Ascending aorta (tissue), 2 donors: ENCODE results near the gene PDZD2. TPM values are rescaled to one million over a fixed set of nuclear protein-coding genes. Genes with fewer than 3 reads are reported as not detected.

Experiments
- DNase-seq, 2 donors: peaks; one replicate each; pipeline ENCODE4 v3.0.0-alpha.2; 2019; ENCODE audit warnings: low spot score in 2 of 2
- H3K27ac ChIP-seq, 2 donors: fragments of 200-600 bp; sonication (generic); one replicate each; pipeline ENCODE4 v1.5.1; 2016 to 2017; ENCODE audit warnings: mild to moderate bottlenecking in 1 of 2
- H3K27me3 ChIP-seq: fragments of 200-600 bp; sonication (generic); one replicate; pipeline ENCODE4 v1.5.1; 2017
- H3K36me3 ChIP-seq, 2 donors: fragments of 200-600 bp; sonication (generic); one replicate each; pipeline ENCODE4 v1.5.1; 2016
- H3K4me1 ChIP-seq, 2 donors: fragments of 200-600 bp; sonication (generic); one replicate each; pipeline ENCODE4 v1.5.1; 2016 to 2017; ENCODE audit warnings: mild to moderate bottlenecking in 1 of 2
- H3K4me3 ChIP-seq, 2 donors: fragments of 200-600 bp; sonication (generic); one replicate each; pipeline ENCODE4 v1.5.1; 2016 to 2017; ENCODE audit warnings: mild to moderate bottlenecking in 1 of 2
- H3K9me3 ChIP-seq, 2 donors: fragments of 200-600 bp; sonication (generic); one replicate each; pipeline ENCODE4 v1.5.1; 2016
- intact Hi-C: fragments of 100-400 bp; cut with DNase I; formaldehyde crosslinking; loops from one replicate; pipeline ENCODE4 v1.15.1; 2023
- total RNA-seq: library from RNA; depleted of rRNA; stranded (reverse); fragments of >200 nt; gene quantifications from one replicate; pipeline ENCODE4 v1.1.0, GENCODE V29; 2016
- TF ChIP-seq, protein P1 (sequence below), 3 experiments: fragments of 200-600 bp in 2 of 3; fragments of 450-650 bp in 1 of 3; sonication (generic) in 2 of 3; IDR thresholded peaks; one replicate each; pipeline ENCODE4 v1.5.1; 2016 to 2019; ENCODE audit warnings: antibody characterized with exemption in 3 of 3, mild to moderate bottlenecking in 1 of 3, moderate library complexity in 1 of 3

Gene PDZD2
- total RNA-seq, 1 donor from 2014 or later: 8.1 TPM

GRCh38 chr5:31702712-31703111 lies 63.8 kb downstream of the PDZD2 start:
- no peak overlapping the region for H3K27ac ChIP-seq
- no peaks in the 10 kb centered on the region for H3K36me3 ChIP-seq
- TF ChIP-seq, protein P1, sequence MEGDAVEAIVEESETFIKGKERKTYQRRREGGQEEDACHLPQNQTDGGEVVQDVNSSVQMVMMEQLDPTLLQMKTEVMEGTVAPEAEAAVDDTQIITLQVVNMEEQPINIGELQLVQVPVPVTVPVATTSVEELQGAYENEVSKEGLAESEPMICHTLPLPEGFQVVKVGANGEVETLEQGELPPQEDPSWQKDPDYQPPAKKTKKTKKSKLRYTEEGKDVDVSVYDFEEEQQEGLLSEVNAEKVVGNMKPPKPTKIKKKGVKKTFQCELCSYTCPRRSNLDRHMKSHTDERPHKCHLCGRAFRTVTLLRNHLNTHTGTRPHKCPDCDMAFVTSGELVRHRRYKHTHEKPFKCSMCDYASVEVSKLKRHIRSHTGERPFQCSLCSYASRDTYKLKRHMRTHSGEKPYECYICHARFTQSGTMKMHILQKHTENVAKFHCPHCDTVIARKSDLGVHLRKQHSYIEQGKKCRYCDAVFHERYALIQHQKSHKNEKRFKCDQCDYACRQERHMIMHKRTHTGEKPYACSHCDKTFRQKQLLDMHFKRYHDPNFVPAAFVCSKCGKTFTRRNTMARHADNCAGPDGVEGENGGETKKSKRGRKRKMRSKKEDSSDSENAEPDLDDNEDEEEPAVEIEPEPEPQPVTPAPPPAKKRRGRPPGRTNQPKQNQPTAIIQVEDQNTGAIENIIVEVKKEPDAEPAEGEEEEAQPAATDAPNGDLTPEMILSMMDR (IDR thresholded peaks at IDR 0.05): no peak
- intact Hi-C loops: no loop called here
- no peak for DNase-seq
- H3K4me1 ChIP-seq: no peaks in the 10 kb centered on the region
- no peak overlapping the region for H3K4me3 ChIP-seq
- H3K27me3 ChIP-seq: no peaks in the 10 kb centered on the region
- H3K9me3 ChIP-seq: no peaks in the 10 kb centered on the region

DNA sequence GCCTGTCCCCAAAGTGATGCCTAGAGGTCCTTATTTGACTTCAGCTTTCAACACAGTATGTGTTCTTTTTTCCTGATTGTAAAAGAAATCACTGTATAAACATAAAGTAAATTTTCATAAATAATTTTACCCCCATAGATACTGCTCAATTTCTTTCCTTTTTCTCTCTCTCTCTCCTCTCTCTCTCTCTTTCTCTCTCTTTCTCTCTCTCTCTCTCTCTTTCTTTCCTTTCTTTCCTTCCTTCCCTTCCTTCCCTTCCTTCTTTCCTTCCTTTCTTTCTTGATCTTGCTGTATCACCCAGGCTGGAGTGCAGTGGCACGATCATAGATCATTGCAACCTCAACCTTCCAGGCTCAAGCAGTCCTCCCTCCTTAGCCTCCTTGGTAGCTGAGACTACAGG lies 64.8 kb downstream of the PDZD2 start:
- intact Hi-C loops: no loop called here
- Histone ChIP-seq H3K9me3 (no peaks in the 10 kb centered on the region), H3K36me3 (no peaks in the 10 kb centered on the region), H3K27ac (no peak overlapping the region), H3K4me3 (no peak overlapping the region), H3K4me1 (no peaks in the 10 kb centered on the region), H3K27me3 (no peaks in the 10 kb centered on the region)
- TF ChIP-seq, protein P1 (IDR thresholded peaks at IDR 0.05): no peak
- DNase-seq: no peak

- H3K36me3 ChIP-seq: no peaks in the 10 kb centered on the region
- no peak overlapping the region for H3K4me3 ChIP-seq
- TF ChIP-seq, protein P1 (IDR thresholded peaks at IDR 0.05): no peak
- H3K27me3 ChIP-seq: no peaks in the 10 kb centered on the region
- intact Hi-C loops: no loop called here
- H3K9me3 ChIP-seq: no peaks in the 10 kb centered on the region
- no peak for DNase-seq
- H3K27ac ChIP-seq: no peak overlapping the region
- H3K4me1 ChIP-seq: no peaks in the 10 kb centered on the region
These were observed 67.3 kb downstream of the PDZD2 start for GRCh38 chr5:31706186-31706585.

GRCh38 chr5:31707329-31707728 lies 68.4 kb downstream of the PDZD2 start:
- H3K4me1 ChIP-seq: no peaks in the 10 kb centered on the region
- no peak overlapping the region for H3K4me3 ChIP-seq
- TF ChIP-seq, protein P1 (IDR thresholded peaks at IDR 0.05): no peak
- H3K36me3 ChIP-seq: no peaks in the 10 kb centered on the region
- H3K27ac ChIP-seq: no peak overlapping the region
- intact Hi-C loops: no loop called here
- H3K9me3 ChIP-seq: no peaks in the 10 kb centered on the region
- DNase-seq: no peak
- no peaks in the 10 kb centered on the region for H3K27me3 ChIP-seq

- no peaks in the 10 kb centered on the region for H3K27me3 ChIP-seq
- intact Hi-C loops: no loop called here
- TF ChIP-seq, protein P1 (IDR thresholded peaks at IDR 0.05): no peak
These were observed 69.2 kb downstream of the PDZD2 start for GRCh38 chr5:31708089-31708488.

DNA sequence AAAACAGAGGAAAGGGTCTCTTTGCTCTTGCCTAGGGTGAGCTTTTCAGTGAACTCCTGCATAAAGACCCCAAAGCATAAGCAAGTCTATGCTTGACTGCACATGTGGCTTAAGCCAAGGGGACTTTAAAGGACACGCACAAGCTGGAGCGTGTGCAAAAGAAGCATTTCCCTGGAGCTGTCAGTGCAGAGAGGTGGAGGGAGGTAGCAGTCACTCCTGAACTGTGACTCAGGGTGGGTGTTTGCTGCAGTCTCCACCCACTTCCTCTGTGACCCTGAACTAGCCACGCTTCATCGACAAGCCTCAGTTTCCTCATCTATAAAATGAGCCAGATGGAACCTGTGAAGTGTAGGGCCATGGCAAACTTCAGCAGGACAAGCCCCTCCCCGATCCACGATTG lies 72.4 kb downstream of the PDZD2 start:
- no peak overlapping the region for H3K4me3 ChIP-seq
- TF ChIP-seq, protein P1 (IDR thresholded peaks at IDR 0.05): no peak

More at GRCh38 chr5:31708089-31708488, 69.2 kb downstream of the PDZD2 start:
- no peak for DNase-seq
- H3K9me3 ChIP-seq: no peaks in the 10 kb centered on the region
- no peaks in the 10 kb centered on the region for H3K4me1 ChIP-seq
- H3K4me3 ChIP-seq: no peak overlapping the region
- no peaks in the 10 kb centered on the region for H3K36me3 ChIP-seq
- H3K27ac ChIP-seq: no peak overlapping the region

More for the DNA sequence above, 72.4 kb downstream of the PDZD2 start:
- H3K27me3 ChIP-seq: no peaks in the 10 kb centered on the region
- no peaks in the 10 kb centered on the region for H3K36me3 ChIP-seq
- H3K27ac ChIP-seq: no peak overlapping the region
- intact Hi-C loops: no loop called here
- H3K4me1 ChIP-seq: no peaks in the 10 kb centered on the region
- no peak for DNase-seq
- no peaks in the 10 kb centered on the region for H3K9me3 ChIP-seq
